ENCODE results near the gene MYPN.

Gene MYPN

DNA sequence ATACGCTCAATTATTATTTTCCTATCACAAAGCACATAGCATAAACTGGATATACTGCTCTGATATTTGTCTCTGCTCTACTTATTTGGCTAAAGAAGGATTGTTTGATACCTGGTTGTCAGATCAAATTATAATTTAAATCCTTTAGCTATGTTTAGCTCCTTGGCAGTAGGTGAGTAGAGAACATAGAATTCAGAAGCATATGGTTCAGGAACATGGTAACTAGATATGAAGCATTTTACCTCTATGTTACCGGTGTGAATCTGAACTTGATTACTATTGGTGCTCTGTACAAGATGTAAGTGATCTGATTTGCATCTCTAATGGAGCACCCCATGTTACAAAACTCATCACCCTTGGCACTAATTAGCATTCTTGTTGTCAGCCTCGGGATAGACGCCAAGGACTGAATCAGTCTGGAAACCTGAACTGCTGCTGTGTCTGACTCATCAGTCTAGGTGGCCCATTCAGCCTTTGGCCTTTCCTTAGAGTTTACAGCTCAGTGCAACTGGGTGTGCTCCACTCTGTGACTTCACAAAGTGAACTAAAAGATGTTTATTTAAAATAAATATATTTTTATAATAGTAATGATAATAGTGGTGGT lies 12.3 kb upstream of the MYPN start:
- H3K9ac ChIP-seq (ENCODE audit: low read length) = no peak overlapping the region
- no peaks in the 10 kb centered on the region for H3K36me3 ChIP-seq (ENCODE audit: control insufficient read depth, insufficient read depth, low read length)

DNA sequence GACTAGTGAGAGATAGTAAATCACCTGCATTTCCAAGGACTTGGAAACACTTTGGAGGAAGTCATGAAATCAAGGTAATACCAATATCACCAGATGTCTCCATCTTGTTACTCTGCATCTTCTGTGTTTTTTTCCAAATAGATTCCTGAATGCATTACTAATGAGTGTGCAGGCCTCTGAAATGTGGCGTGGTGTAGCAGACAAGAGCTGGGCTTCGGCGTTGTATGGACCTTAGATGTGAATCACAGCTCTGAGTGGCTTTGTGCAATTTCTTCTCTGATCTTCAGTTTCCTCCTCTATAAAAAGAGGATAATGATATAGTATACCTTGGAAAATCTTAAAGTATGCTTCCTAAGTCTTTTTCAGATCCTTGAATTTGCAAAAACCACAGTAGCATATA lies 9.6 kb upstream of the MYPN start:
- Histone ChIP-seq H3K4me1 (ENCODE audit: control insufficient read depth, insufficient read depth, low read length) (no peaks in the 10 kb centered on the region), H3K27me3 (ENCODE audit: control insufficient read depth, insufficient read depth, low read length) (no peaks in the 10 kb centered on the region), H3K9me3 (ENCODE audit: control insufficient read depth, low read length) (no peaks in the 10 kb centered on the region), H3K9ac (ENCODE audit: low read length) (no peak overlapping the region), H3K36me3 (ENCODE audit: control insufficient read depth, insufficient read depth, low read length) (no peaks in the 10 kb centered on the region), H3K4me3 (ENCODE audit: low read length) (no peak overlapping the region)

More for the DNA sequence above, 12.3 kb upstream of the MYPN start:
- no peaks in the 10 kb centered on the region for H3K27me3 ChIP-seq (ENCODE audit: control insufficient read depth, insufficient read depth, low read length)
- H3K4me3 ChIP-seq (ENCODE audit: low read length) = no peak overlapping the region
- no peaks in the 10 kb centered on the region for H3K4me1 ChIP-seq (ENCODE audit: control insufficient read depth, insufficient read depth, low read length)
- no peaks in the 10 kb centered on the region for H3K9me3 ChIP-seq (ENCODE audit: control insufficient read depth, low read length)

DNA sequence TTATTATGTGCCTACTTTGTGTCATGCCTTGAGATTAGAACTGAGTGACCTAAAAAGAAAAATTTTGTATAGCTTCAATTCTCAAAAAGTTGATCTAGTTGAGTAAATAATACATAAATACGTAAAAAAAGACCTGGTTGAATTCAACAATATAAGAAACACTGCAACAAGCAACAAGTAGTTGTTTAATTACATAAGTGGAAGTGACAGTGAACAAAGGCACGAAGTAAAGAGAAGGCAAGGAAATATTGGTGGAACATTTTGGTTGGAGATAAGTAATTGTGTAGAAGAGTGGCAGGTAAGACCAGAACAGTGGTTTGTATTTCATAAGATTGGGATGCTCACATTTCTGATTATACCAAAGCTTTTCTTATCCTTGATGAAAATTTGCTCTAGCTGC lies 8.2 kb upstream of the MYPN start:
- H3K27me3 ChIP-seq (ENCODE audit: control insufficient read depth, insufficient read depth, low read length) = no peaks in the 10 kb centered on the region
- no peaks in the 10 kb centered on the region for H3K36me3 ChIP-seq (ENCODE audit: control insufficient read depth, insufficient read depth, low read length)
- H3K9me3 ChIP-seq (ENCODE audit: control insufficient read depth, low read length) = no peaks in the 10 kb centered on the region
- no peak overlapping the region for H3K4me3 ChIP-seq (ENCODE audit: low read length)
- no peaks in the 10 kb centered on the region for H3K4me1 ChIP-seq (ENCODE audit: control insufficient read depth, insufficient read depth, low read length)
- H3K9ac ChIP-seq (ENCODE audit: low read length) = no peak overlapping the region

DNA sequence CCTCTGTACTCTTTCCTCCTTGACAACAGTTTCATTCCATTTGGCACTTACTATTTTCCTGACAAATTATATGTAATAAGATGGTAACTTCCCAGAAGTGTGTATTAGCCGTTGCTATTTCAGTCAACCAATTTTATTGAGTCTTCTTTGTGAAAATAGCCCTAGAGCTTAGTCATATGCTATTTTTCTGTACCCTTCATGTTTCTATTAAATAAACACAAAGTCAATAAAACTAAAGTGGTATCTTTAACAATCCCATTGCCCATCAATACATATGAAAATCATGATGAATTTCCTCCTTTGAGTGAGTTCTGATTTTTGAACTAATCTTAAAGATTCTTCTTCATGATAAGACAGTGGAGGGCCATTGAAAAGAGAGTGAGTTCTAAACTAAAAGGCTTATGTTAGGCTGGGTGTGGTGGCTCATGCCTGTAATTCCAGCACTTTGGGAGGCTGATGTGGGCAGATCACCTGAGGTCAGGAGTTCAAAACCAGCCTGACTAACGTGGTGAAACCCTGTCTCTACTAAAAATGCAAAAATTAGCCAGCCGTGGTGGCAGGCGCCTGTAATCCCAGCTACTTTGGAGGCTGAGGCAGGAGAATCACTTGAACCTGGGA lies 5.9 kb upstream of the MYPN start:
- H3K27me3 ChIP-seq (ENCODE audit: control insufficient read depth, insufficient read depth, low read length) = no peaks in the 10 kb centered on the region
- H3K9me3 ChIP-seq (ENCODE audit: control insufficient read depth, low read length) = no peaks in the 10 kb centered on the region
- H3K4me1 ChIP-seq (ENCODE audit: control insufficient read depth, insufficient read depth, low read length) = peaks cover 4% of the 10 kb centered on the region
- H3K36me3 ChIP-seq (ENCODE audit: control insufficient read depth, insufficient read depth, low read length) = no peaks in the 10 kb centered on the region
- no peak overlapping the region for H3K4me3 ChIP-seq (ENCODE audit: low read length)
- no peak overlapping the region for H3K9ac ChIP-seq (ENCODE audit: low read length)

DNA sequence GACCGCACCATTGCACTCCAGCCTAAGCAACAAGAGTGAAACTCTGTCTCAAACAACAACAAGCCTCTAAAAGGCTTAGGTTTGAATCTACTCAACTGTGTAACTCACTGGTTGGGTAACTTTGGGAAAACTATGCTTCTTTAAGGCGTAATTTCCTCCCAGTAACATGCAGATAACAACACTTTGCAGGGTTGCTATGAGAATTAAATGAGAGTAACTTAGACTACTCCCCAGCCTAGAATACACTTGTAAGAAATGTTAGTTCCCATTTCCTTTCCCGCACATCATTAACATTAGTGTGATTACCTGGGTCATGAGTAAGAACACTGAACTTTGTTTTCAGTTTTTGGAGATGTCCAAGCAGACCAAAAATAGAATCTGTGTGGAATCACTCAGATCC lies 5.4 kb upstream of the MYPN start:
- Histone ChIP-seq H3K9ac (ENCODE audit: low read length) (no peak overlapping the region), H3K27me3 (ENCODE audit: control insufficient read depth, insufficient read depth, low read length) (no peaks in the 10 kb centered on the region), H3K36me3 (ENCODE audit: control insufficient read depth, insufficient read depth, low read length) (no peaks in the 10 kb centered on the region), H3K9me3 (ENCODE audit: control insufficient read depth, low read length) (no peaks in the 10 kb centered on the region), H3K4me3 (ENCODE audit: low read length) (no peak overlapping the region), H3K4me1 (ENCODE audit: control insufficient read depth, insufficient read depth, low read length) (peaks cover 4% of the 10 kb centered on the region)

DNA sequence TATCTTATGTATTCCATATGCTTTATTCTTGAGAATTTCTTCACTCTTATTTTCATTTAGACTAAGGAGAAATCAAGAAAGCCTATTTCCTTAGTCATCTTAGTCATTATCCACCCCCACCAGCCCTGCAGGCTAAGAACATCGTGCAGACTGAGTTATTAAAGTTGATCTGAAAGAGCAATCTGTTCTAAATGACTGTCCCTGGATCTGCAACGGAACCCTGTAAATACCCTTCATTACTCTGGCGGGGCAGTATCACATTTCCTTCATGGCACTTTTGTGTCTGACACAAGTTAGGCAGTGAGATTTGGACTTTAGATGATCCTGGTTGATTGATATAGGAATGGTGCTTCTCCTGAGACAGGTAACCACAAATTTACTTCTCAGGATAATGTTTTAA lies 3.5 kb upstream of the MYPN start:
- Histone ChIP-seq H3K36me3 (ENCODE audit: control insufficient read depth, insufficient read depth, low read length) (no peaks in the 10 kb centered on the region), H3K9me3 (ENCODE audit: control insufficient read depth, low read length) (no peaks in the 10 kb centered on the region), H3K9ac (ENCODE audit: low read length) (no peak overlapping the region), H3K4me3 (ENCODE audit: low read length) (no peak overlapping the region), H3K4me1 (ENCODE audit: control insufficient read depth, insufficient read depth, low read length) (peaks cover 4% of the 10 kb centered on the region), H3K27me3 (ENCODE audit: control insufficient read depth, insufficient read depth, low read length) (no peaks in the 10 kb centered on the region)

DNA sequence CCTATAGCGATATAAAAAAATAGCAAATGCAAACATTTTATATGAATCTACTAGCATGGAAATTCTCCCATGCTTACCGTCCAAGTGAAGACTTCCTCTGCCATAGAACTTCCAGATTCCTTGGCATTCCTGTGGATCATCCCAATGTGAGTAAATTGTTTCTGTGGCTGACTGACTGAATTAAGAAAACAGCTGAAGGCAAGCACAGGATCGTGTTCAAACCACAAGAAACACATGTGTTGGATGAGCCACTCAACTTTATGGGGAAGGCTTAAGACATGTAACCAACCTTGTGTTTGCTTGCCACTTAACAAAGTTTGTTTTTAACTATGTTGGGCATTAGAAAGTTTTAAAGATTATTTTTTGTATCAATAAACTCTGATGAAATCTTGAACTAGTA lies 2.6 kb upstream of the MYPN start:
- H3K36me3 ChIP-seq (ENCODE audit: control insufficient read depth, insufficient read depth, low read length) = no peaks in the 10 kb centered on the region

DNA sequence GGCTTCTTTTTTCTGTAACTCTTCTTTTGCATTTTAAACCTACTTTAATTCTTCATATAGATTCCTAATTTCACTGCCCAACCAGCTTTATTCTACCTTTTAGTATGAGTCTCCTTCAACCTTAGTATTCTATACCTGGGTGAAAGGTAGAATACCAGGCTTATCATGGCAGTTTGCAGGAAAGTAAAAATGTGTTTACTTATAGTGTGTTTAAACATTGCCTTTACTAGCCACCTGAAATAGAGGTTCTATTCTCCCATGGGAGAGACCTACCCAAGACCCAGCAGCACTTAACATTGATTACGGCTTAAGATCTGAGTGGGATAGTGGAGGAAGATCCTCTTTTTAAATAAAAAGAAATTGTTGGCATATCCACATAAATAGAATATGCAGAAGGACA lies 1.6 kb upstream of the MYPN start:
- H3K9ac ChIP-seq (ENCODE audit: low read length) = no peak overlapping the region
- no peaks in the 10 kb centered on the region for H3K36me3 ChIP-seq (ENCODE audit: control insufficient read depth, insufficient read depth, low read length)
- no peaks in the 10 kb centered on the region for H3K9me3 ChIP-seq (ENCODE audit: control insufficient read depth, low read length)
- H3K27me3 ChIP-seq (ENCODE audit: control insufficient read depth, insufficient read depth, low read length) = no peaks in the 10 kb centered on the region
- peaks cover 4% of the 10 kb centered on the region for H3K4me1 ChIP-seq (ENCODE audit: control insufficient read depth, insufficient read depth, low read length)
- H3K4me3 ChIP-seq (ENCODE audit: low read length) = no peak overlapping the region

More for the DNA sequence above, 2.6 kb upstream of the MYPN start:
- Histone ChIP-seq H3K9ac (ENCODE audit: low read length) (no peak overlapping the region), H3K9me3 (ENCODE audit: control insufficient read depth, low read length) (no peaks in the 10 kb centered on the region), H3K4me1 (ENCODE audit: control insufficient read depth, insufficient read depth, low read length) (peaks cover 4% of the 10 kb centered on the region), H3K4me3 (ENCODE audit: low read length) (no peak overlapping the region), H3K27me3 (ENCODE audit: control insufficient read depth, insufficient read depth, low read length) (no peaks in the 10 kb centered on the region)

DNA sequence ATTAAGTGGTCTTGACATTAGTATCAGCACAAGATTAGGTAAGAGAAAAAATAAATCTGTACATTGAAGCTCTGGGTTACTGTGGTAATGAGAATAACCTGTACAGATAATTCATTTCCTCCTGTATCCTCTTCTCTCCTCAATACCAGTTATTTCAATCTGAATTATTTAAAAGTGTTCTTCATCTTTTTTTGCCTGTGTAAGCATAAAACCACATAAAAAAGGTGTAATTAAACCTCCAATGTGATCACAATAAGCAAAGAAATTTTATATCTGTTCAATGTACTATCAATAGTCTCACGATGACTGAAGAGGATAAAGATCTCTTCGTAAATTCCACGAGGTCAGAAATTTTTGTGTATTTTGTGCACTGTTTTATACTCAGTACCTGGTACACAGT lies 1.2 kb upstream of the MYPN start:
- Histone ChIP-seq H3K9ac (ENCODE audit: low read length) (no peak overlapping the region), H3K36me3 (ENCODE audit: control insufficient read depth, insufficient read depth, low read length) (no peaks in the 10 kb centered on the region), H3K27me3 (ENCODE audit: control insufficient read depth, insufficient read depth, low read length) (no peaks in the 10 kb centered on the region), H3K9me3 (ENCODE audit: control insufficient read depth, low read length) (no peaks in the 10 kb centered on the region), H3K4me3 (ENCODE audit: low read length) (no peak overlapping the region), H3K4me1 (ENCODE audit: control insufficient read depth, insufficient read depth, low read length) (peaks cover 4% of the 10 kb centered on the region)

DNA sequence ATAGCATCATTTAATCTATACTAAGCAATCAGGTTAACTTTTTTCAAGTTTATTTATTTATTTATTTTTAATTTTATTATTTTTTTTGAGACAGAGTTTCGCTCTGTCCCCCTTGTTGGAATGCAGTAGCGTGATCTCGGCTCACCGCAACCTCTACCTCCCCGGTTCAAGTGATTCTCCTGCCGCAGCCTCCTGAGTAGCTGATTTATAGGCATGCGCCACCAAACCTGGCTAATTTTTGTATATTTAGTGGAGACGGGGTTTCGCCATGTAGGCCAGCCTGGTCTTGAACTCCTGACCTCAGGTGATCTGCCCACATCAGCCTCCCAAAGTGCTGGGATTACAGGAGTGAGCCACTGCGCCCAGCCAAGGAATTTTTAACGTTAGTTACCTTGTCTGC lies 635 bp upstream of the MYPN start:
- no peaks in the 10 kb centered on the region for H3K9me3 ChIP-seq (ENCODE audit: control insufficient read depth, low read length)
- H3K27me3 ChIP-seq (ENCODE audit: control insufficient read depth, insufficient read depth, low read length) = no peaks in the 10 kb centered on the region
- H3K4me3 ChIP-seq (ENCODE audit: low read length) = no peak overlapping the region
- no peaks in the 10 kb centered on the region for H3K36me3 ChIP-seq (ENCODE audit: control insufficient read depth, insufficient read depth, low read length)
- no peak overlapping the region for H3K9ac ChIP-seq (ENCODE audit: low read length)
- H3K4me1 ChIP-seq (ENCODE audit: control insufficient read depth, insufficient read depth, low read length) = peaks cover 4% of the 10 kb centered on the region

DNA sequence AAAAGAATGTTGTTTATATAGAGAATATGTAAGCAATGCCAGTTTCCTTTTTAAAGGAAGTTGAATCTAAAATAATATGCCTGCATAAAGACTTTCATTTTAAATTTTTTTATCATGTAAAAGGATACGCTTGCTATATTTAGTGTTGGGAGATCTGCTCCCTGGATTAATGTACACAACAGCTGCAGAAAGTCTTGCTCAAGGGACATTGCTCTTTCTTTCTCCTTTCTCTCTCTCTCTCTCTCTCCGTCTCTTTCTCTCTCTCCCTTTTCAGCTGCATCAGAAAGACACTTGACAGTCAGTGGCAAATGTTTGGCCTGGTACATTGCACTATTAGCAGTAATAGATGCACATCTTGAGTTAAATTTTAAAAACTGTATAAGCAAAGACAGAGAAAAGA lies 739 bp downstream of the MYPN start:
- no peak overlapping the region for H3K9ac ChIP-seq (ENCODE audit: low read length)
- no peaks in the 10 kb centered on the region for H3K27me3 ChIP-seq (ENCODE audit: control insufficient read depth, insufficient read depth, low read length)
- no peak overlapping the region for H3K4me3 ChIP-seq (ENCODE audit: low read length)
- peaks cover 4% of the 10 kb centered on the region for H3K4me1 ChIP-seq (ENCODE audit: control insufficient read depth, insufficient read depth, low read length)
- H3K36me3 ChIP-seq (ENCODE audit: control insufficient read depth, insufficient read depth, low read length) = no peaks in the 10 kb centered on the region
- H3K9me3 ChIP-seq (ENCODE audit: control insufficient read depth, low read length) = no peaks in the 10 kb centered on the region

DNA sequence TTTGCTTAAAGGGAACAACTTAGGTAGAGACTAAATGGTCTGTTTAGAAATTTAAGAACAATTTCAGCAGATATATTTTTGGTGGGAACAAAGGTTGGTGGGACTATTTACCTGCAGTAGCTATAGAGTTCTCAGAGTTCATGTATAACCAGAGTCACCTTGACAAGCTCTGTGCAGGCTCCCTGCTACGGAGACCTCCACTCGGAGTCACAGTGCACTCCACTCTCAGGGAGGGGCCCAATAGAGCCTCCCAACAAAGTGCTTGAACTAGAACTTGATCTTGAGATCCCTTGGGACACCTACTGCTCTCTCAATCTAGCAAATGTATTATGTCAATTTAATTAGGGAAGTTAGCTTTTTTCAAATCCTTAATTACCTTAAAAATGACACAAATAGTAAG lies 2.3 kb downstream of the MYPN start:
- H3K36me3 ChIP-seq (ENCODE audit: control insufficient read depth, insufficient read depth, low read length) = no peaks in the 10 kb centered on the region
- H3K4me1 ChIP-seq (ENCODE audit: control insufficient read depth, insufficient read depth, low read length) = peaks cover 4% of the 10 kb centered on the region
- no peak overlapping the region for H3K4me3 ChIP-seq (ENCODE audit: low read length)
- H3K27me3 ChIP-seq (ENCODE audit: control insufficient read depth, insufficient read depth, low read length) = no peaks in the 10 kb centered on the region
- H3K9me3 ChIP-seq (ENCODE audit: control insufficient read depth, low read length) = no peaks in the 10 kb centered on the region
- no peak overlapping the region for H3K9ac ChIP-seq (ENCODE audit: low read length)

DNA sequence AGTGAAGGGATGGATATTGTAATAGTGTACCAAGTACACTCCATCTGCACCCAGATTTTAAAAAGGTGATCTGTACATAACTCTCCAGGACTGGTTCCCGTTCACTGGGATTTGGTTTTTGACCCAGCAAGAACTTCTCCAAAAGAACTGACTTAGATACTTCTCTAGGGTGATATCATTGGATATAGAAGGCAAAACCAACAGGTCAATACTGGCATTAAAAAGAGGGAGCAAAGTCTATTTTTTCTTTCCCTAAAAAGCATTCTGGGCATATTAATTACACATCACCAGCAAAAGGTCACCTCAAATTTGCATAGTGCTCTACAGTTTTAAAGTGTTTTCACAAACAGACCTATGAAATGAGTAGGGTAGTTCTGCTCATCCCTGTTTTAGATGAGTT lies 3.5 kb downstream of the MYPN start:
- no peaks in the 10 kb centered on the region for H3K27me3 ChIP-seq (ENCODE audit: control insufficient read depth, insufficient read depth, low read length)
- no peaks in the 10 kb centered on the region for H3K36me3 ChIP-seq (ENCODE audit: control insufficient read depth, insufficient read depth, low read length)
- H3K4me3 ChIP-seq (ENCODE audit: low read length) = no peak overlapping the region
- no peaks in the 10 kb centered on the region for H3K9me3 ChIP-seq (ENCODE audit: control insufficient read depth, low read length)
- H3K9ac ChIP-seq (ENCODE audit: low read length) = no peak overlapping the region
- peaks cover 2% of the 10 kb centered on the region for H3K4me1 ChIP-seq (ENCODE audit: control insufficient read depth, insufficient read depth, low read length)
